SJSA1 (cell line): ENCODE results near the gene TLE4. TPM values are rescaled to one million over a fixed set of nuclear protein-coding genes. Genes with fewer than 3 reads are reported as not detected.
"Not testable (repeated sequence)": the region's sequence is repeated elsewhere in the genome, so short reads cannot be mapped to it uniquely, and the experiment has no call there.

Experiments used
- DNase-seq, 2 experiments: peaks; one replicate each; pipeline ENCODE4 v3.0.0-alpha.2; 2015 to 2020; ENCODE audit warnings: low spot score in 2 of 2, low read depth in 1 of 2
- H3K27ac ChIP-seq: fragments of 250-450 bp; sonication (Bioruptor Pico); 2 replicates; pipeline ENCODE4 v1.5.1; 2020; ENCODE audit warnings: mild to moderate bottlenecking, moderate library complexity
- H3K27me3 ChIP-seq: fragments of 250-450 bp; sonication (Bioruptor Pico); replicated peaks from 2 replicates; pipeline ENCODE4 v1.5.1; 2020; ENCODE audit warnings: mild to moderate bottlenecking, moderate library complexity
- H3K36me3 ChIP-seq: fragments of 250-450 bp; sonication (Bioruptor Pico); 2 replicates; pipeline ENCODE4 v1.5.1; 2020; ENCODE audit warnings: mild to moderate bottlenecking
- H3K4me1 ChIP-seq: fragments of 250-450 bp; sonication (Bioruptor Pico); replicated peaks from 2 replicates; pipeline ENCODE4 v1.6.1; 2021; ENCODE audit warnings: mild to moderate bottlenecking
- H3K4me3 ChIP-seq: fragments of 250-450 bp; sonication (Bioruptor Pico); 2 replicates; pipeline ENCODE4 v1.5.1; 2020; ENCODE audit warnings: mild to moderate bottlenecking
- H3K9me3 ChIP-seq: fragments of 250-450 bp; sonication (Bioruptor Pico); replicated peaks from 2 replicates; pipeline ENCODE4 v1.5.1; 2020; ENCODE audit warnings: mild to moderate bottlenecking
- total RNA-seq: library from RNA; depleted of rRNA; stranded (reverse); fragments of >200 nt; shearing (Covaris generic); gene quantifications from 2 replicates; pipeline ENCODE4 v1.2.3, GENCODE V29; 2014

TLE4 gene
- total RNA-seq, 1 experiment from 2014 or later: 54.6 TPM

DNA sequence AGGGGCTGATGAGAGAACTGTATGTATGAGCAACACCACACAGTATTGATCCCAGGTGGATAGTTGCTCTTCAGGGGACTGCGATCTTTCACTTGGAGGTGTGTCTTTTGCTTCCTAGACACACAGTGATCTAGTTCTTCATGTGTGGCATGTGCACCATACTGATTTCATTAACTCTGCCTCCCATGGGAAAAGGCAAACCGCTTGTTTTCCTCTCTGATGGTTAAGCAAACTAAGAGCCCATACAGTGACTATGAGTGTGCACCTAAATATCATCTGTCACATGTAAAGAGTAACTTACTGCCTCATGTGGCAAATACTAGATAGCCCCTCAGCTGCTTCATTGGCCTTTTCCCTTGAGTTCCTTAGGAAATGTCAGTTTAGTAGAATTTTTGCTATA, 147.3 kb downstream of the TLE4 start:
- no peaks in the 10 kb centered on the region for H3K27me3 ChIP-seq
- H3K27ac ChIP-seq: no peak overlapping the region
- no peak overlapping the region for H3K4me3 ChIP-seq
- H3K4me1 ChIP-seq: no peaks in the 10 kb centered on the region
- no peak for DNase-seq
- H3K36me3 ChIP-seq: peaks cover 96% of the 10 kb centered on the region
- H3K9me3 ChIP-seq: no peaks in the 10 kb centered on the region

DNA sequence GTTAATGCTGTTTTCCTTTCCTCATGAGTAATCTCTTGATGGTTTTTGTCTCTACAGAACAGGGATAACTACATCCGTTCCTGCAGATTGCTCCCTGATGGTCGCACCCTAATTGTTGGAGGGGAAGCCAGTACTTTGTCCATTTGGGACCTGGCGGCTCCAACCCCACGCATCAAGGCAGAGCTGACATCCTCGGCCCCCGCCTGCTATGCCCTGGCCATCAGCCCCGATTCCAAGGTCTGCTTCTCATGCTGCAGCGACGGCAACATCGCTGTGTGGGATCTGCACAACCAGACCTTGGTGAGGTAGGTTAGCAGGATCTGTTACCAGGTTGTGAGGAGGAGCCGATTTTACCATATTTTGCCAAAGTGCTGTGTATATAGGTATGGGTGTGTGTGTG, 148.2 kb downstream of the TLE4 start:
- no peak for DNase-seq
- no peaks in the 10 kb centered on the region for H3K9me3 ChIP-seq
- H3K4me1 ChIP-seq: no peaks in the 10 kb centered on the region
- H3K36me3 ChIP-seq: peaks cover 92% of the 10 kb centered on the region
- no peak overlapping the region for H3K4me3 ChIP-seq
- no peak overlapping the region for H3K27ac ChIP-seq
- no peaks in the 10 kb centered on the region for H3K27me3 ChIP-seq

DNA sequence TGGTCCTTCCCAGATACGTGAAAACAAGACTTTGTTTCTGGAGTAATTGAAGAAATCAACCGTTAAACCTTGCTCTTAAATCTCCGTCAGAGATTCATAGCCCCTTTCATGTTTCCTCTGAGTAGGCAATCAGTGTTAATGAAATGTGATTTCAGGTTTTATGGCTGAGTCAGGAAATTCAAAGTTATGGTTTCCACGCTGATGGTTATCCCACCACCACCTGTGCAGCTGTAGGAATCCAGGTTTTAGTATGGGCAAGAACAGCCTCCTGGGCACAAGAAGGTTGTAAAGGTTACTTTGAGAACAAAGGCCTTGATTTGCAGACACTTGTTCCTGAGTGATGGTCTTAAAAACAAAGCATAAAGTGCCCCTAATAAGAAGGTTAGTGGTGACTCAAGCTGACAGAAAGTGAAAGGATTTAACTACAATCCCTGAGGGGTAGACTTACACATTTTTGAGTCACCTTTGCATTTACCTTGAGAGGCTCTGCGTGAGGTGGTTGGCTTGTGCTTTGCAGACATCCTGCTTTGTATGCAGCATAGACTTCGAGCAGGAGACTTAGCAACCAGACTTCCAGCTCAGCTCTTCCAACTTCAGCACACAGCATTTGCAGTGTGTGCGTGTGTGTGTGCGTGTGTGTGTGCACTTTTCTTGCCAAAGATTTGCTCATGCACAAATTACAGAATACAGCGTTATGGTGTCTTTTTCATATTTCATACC, 159.6 kb downstream of the TLE4 start:
- no peak overlapping the region for H3K27ac ChIP-seq
- no peaks in the 10 kb centered on the region for H3K4me1 ChIP-seq
- no peaks in the 10 kb centered on the region for H3K27me3 ChIP-seq
- H3K4me3 ChIP-seq: no peak overlapping the region
- no peak for DNase-seq
- H3K36me3 ChIP-seq: peaks cover 14% of the 10 kb centered on the region
- no peaks in the 10 kb centered on the region for H3K9me3 ChIP-seq

DNA sequence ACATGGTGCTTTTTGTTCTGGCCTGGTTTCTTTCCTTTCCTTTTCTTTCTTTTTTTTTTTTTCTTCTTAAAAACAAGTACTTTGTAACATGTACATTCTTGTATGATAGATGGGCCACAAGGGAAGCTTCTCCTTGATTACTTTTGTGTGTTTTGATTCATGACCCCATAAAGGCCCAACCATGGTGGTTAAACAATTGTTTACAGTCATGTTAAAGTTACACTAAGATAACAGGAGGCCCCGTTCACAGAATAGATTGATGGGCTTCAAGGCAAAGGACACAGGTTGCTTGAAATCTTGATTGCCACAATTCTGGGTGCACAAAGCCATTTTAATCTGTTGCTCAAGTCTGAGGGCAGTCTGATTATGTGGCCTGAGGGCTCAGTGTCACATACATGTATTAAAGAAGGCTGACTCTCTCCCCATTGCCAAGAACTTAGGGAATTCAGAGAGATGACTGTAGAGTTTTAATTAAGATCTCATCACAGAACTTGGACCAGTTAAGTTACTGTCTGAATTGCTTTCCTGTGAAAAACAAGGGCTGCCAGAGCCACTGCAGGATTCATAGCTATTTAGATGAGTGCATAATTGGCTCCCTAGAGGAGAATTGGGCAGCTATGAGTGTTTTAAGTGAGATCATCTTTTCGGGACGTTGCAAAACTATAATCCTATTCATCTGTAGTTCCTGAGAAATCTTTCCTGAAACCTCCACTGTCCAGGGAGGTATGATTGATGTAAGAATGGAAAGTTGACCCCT, 163.4 kb downstream of the TLE4 start:
- Histone ChIP-seq H3K27me3 (no peaks in the 10 kb centered on the region), H3K4me3 (no peak overlapping the region), H3K9me3 (no peaks in the 10 kb centered on the region), H3K4me1 (no peaks in the 10 kb centered on the region), H3K27ac (no peak overlapping the region), H3K36me3 (no peaks in the 10 kb centered on the region; the same call in 1 of the 2 replicates)
- DNase-seq: no peak

DNA sequence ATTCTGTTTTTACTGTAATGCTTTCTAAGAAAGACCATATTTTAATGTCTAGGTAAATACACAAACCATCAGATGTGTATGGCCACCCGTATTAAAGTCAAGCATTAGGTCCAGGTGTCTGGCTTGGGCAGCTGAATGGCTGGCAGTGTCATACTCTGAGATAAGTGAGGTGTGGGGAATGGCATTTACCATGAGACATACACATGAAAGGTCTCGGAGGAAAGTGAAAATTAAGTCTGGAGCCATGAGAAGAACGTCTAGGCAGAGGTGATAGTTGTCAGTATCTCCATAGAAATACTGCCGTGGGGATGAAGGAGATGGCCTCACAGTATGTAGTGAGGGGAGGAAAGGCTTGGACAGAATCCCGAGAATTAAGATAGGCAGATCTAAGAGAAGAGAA, 164.3 kb downstream of the TLE4 start:
- H3K4me3 ChIP-seq: no peak overlapping the region
- no peaks in the 10 kb centered on the region for H3K27me3 ChIP-seq
- H3K9me3 ChIP-seq: no peaks in the 10 kb centered on the region
- H3K36me3 ChIP-seq: no peaks in the 10 kb centered on the region
- DNase-seq: no peak
- H3K27ac ChIP-seq: no peak overlapping the region
- no peaks in the 10 kb centered on the region for H3K4me1 ChIP-seq

DNA sequence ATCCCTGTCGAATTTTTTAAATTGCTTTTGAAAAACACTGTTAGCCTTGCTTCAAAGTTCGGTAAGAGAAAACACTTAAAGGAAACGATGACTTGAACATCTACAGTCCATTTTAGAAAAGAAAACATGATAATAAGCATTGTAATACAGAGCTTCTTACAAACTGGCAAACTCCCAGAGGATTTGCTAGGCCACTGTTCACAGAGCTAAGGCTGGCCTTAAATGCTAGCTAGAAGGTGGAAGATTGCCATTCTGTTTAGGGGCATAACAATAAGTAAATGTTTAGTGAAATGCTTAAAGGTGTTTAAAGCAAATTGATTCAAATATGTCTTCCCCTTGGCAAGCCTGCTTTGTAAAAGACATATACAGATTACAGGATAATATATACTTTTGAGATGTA, 169.6 kb downstream of the TLE4 start:
- no peaks in the 10 kb centered on the region for H3K4me1 ChIP-seq
- no peaks in the 10 kb centered on the region for H3K9me3 ChIP-seq
- H3K27me3 ChIP-seq: no peaks in the 10 kb centered on the region
- H3K36me3 ChIP-seq: no peaks in the 10 kb centered on the region
- DNase-seq: no peak
- no peak overlapping the region for H3K27ac ChIP-seq
- H3K4me3 ChIP-seq: no peak overlapping the region

DNA sequence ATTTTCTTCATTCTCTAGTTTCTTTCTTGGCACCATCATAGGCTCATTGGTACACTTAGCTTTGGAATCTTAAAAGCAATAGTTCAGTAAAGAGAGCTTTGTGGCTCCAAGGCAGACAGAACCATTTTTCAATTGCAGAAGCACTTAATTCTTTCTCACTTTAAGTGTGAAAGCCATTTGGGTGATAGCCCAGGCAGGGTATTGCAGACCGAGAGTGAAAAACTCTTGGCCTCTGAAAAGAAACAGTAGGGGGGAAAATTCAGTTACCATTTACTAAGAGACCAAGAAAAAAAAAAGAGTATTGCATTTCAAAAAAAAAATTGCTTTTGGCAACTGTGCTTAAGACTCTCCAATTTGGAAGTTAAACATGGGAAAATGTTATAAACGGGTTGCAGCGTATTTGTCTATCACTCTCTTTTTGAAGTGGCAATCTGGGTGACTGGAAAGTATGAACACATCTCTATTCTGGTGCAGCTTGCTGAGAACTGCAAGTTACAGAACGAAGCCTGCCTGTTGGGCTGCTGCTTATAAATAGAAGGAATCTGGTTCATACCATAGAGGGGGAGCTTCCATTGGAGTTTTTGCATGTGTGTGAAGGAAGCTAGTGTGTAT, 170.5 kb downstream of the TLE4 start:
- H3K4me1 ChIP-seq: no peaks in the 10 kb centered on the region
- no peak overlapping the region for H3K4me3 ChIP-seq
- no peaks in the 10 kb centered on the region for H3K9me3 ChIP-seq
- H3K27me3 ChIP-seq: no peaks in the 10 kb centered on the region
- DNase-seq: no peak
- H3K36me3 ChIP-seq: no peaks in the 10 kb centered on the region
- H3K27ac ChIP-seq: no peak overlapping the region

DNA sequence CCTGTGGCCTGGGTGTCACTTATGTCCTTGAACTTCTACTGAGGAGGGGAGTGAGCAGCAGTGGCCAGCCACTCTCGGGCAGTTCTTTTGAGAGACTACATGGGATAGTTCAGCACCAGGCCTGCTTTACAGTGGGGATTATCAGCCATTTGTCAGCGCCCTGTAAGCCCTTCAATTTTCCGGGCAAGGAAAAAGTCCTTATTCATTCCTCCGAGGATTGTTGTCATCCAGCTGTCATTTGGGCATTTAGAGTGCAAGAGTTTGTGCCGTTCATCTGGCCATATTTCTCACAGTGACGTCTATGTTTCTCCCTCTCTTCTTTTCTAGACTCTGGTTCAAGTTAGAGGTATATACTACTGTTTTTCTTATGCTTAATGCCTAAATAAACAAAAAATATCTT, 172.8 kb downstream of the TLE4 start:
- no peaks in the 10 kb centered on the region for H3K36me3 ChIP-seq
- H3K27ac ChIP-seq: no peak overlapping the region
- no peak for DNase-seq
- no peaks in the 10 kb centered on the region for H3K9me3 ChIP-seq
- no peak overlapping the region for H3K4me3 ChIP-seq
- H3K27me3 ChIP-seq: no peaks in the 10 kb centered on the region
- no peaks in the 10 kb centered on the region for H3K4me1 ChIP-seq

DNA sequence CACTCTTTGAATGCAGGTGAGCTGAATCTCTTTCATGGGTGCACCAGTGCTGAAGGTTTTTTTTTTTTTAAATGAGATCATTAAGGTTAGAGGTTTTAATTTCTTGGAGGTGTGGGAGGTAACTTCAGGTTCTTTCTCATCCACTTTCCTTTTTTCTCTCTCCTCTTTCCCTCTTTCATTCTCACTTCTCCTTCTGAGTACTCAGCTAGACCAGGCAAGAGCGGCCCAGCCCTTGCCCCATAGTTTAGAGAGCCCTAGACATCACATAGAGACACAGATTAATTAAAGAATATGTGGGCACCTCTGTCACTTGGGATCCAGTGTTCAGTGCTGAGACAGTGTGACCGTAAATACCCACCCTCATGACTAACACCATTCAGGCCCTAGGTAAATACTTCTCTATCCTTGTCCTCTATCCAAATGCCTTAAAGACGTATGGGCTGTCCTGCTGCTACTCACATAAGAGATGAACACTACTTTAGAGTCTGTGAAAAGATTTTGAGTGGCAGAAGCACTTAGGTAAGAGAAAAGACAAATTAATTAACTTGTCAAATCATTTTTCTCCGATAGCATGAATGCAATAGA, 174.1 kb downstream of the TLE4 start:
- H3K4me1 ChIP-seq: no peaks in the 10 kb centered on the region
- H3K27me3 ChIP-seq: no peaks in the 10 kb centered on the region
- DNase-seq: no peak
- no peaks in the 10 kb centered on the region for H3K9me3 ChIP-seq
- no peaks in the 10 kb centered on the region for H3K36me3 ChIP-seq
- H3K4me3 ChIP-seq: no peak overlapping the region
- H3K27ac ChIP-seq: no peak overlapping the region

DNA sequence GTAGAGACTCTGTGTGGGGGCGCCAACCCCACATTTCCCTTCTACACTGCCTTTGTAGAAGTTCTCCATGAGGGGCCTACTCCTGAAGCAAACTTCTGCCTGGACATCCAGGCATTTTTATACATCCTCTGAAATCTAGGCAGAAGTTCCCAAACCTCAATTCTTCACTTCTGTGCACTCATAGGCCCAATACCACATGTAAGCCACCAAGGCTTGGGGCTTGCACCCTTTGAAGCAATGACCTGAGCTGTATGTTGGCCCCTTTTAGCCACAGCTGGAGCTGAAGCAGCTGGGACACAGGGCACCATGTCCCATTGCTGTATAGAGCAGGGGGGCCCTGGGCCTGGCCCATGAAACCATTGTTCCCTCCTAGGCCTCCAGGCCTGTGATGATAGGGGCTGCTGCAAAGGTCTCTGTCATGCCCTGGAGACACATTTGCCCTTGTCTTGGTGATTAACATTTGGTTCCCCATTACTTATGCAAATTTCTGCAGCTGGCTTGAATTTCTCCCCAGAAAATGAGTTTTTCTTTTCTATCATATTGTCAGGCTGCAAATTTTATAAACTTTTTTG, 180.2 kb downstream of the TLE4 start:
- not testable (repeated sequence) for H3K27me3 ChIP-seq, H3K4me1 ChIP-seq, DNase-seq, H3K9me3 ChIP-seq, H3K27ac ChIP-seq, H3K36me3 ChIP-seq, H3K4me3 ChIP-seq

DNA sequence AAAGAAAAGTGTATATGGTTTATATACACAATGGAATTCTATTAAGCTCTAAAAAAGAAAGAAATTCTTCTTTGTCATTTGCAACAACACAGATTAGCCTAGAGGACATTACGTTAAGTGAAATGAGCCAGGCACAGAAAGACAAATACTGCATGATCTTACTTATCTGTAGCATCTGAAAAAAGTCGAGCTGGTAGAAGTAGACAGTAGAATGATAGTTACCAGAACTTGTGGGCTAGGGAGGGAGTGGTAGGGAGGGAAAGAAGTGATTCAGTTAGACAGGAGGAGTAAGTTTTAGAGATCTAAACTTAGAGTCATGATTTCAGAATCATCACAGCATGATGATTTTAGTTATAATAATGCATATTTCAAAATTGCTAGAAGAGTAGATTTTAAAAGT, 184.6 kb downstream of the TLE4 start:
- Histone ChIP-seq H3K9me3 (no peaks in the 10 kb centered on the region), H3K4me1 (no peaks in the 10 kb centered on the region; the same call in 1 of the 2 replicates), H3K27ac (no peak overlapping the region), H3K4me3 (no peak overlapping the region), H3K36me3 (no peaks in the 10 kb centered on the region), H3K27me3 (no peaks in the 10 kb centered on the region)
- DNase-seq: no peak

DNA sequence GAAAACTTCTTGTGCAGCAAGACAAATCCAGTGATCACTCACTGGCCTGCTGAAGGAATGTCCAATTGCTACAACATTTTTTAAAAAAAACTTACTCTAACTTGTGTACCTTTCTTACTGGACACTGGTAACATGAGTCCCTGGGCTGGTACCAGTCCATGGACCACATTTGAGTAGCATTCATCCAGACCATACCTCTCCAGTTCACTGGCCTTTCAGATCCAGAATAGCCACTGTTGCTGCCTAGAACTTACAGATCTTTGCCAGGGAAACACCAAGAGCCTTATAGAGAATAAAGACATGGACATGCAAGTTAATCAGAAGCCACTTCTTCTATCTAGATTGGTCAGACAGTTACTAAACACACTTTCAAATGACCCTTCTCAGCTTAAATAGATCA, 185.3 kb downstream of the TLE4 start:
- Histone ChIP-seq H3K27ac (no peak overlapping the region), H3K4me1 (no peaks in the 10 kb centered on the region; the same call in 1 of the 2 replicates), H3K36me3 (no peaks in the 10 kb centered on the region), H3K27me3 (no peaks in the 10 kb centered on the region), H3K4me3 (no peak overlapping the region), H3K9me3 (no peaks in the 10 kb centered on the region)
- DNase-seq: no peak

DNA sequence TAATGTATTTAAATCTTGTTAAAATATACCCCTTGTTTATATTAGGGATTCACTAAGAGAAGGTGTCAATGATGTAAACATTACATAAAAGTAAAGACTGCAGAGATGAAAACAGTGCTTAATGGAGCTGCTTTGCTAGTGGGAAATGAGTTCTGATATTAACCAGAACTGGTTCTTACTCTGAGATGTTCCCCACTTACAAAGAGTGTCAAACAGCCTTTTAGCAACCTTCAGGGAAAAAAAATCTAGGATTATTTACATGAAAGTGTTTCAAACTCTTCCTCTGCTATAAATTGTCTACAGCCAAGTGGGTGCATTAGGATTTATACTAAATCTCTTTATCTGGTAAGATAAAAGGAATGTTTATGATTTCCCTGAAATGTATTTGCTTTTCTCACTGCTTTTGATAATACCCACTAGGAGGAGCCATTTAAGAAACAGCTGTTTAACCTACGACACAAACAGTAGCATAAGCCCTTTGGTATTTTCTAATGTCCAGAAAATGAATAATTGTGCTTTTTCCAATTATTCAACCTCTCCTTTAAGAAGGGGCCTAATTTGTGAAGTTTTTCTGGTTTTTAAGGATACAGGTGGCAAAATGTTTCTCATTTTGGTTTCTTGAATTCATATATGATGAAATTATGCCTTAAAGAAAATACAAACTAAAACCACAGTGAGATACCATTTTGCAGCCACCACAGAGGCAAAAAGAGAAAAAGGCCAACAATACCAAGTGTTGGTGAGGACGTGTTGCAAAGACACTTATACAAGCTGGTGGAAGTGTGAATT, 186.3 kb downstream of the TLE4 start:
- Histone ChIP-seq H3K27ac (no peak overlapping the region), H3K4me1 (no peaks in the 10 kb centered on the region; the same call in 1 of the 2 replicates), H3K4me3 (no peak overlapping the region), H3K9me3 (no peaks in the 10 kb centered on the region), H3K36me3 (no peaks in the 10 kb centered on the region), H3K27me3 (no peaks in the 10 kb centered on the region)
- DNase-seq: no peak
